Activated CD8-positive, alpha-beta memory T cell treated with anti-CD3 and anti-CD28 coated beads, Interleukin-2, amount 50 U/mL, for 1 hour (primary cell): ENCODE measurements around the gene ZNF117.
"Not testable (repeated sequence)": the region's sequence is repeated elsewhere in the genome, so short reads cannot be mapped to it uniquely, and the experiment has no call there.

Source experiments
- DNase-seq: peaks from one replicate; pipeline ENCODE4 v3.0.0-alpha.2; 2020; ENCODE audit errors: extremely low read depth

The ZNF117 gene

GRCh38 chr7:64997164-64997908 lies 6.5 kb upstream of the ZNF117 start:
- no peak for DNase-seq

DNA sequence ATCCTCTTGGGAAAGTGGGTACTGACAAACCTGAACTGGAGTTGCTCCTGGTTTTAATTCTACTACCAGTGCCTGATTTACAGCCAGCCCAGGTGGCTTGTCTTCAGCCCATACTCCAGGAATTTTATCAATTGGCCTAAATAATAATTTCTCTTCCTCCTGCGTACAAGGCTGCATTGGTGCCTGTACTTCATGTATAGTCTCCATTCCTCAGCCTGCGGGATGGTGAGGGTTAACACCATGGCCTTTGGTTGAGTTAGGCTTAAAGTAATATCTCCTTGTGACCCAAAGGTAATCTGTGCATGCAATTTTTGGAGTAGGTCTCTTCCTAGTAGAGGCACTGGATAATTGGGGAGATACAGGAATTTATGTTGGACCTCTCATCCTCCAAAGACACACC lies 5.5 kb upstream of the ZNF117 start:
- no peak for DNase-seq

GRCh38 chr7:64993901-64994300 lies 3.1 kb upstream of the ZNF117 start:
- no peak for DNase-seq

GRCh38 chr7:64992971-64993370 lies 2.1 kb upstream of the ZNF117 start:
- no peak for DNase-seq

DNA sequence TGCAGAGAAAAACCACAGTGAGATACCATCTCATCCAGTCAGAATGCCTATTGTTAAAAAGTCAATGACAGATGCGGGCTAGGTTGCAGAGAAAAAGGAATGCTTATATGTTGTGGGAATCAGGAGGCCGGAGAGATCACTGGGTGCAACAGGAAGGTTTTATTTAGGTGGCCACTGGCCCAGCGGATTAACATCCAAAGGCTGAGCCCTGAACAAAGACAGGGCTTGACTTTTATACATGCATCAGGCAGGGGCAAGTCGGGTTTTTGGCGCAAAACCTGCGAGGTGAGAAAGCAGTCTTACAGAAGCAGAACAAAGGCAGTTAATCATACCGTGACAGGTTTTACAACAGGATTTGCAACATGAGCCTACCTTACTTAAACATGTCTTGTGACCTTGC lies 620 bp downstream of the ZNF117 start:
- no peak for DNase-seq

GRCh38 chr7:64978497-64979203 lies 12.2 kb downstream of the ZNF117 start:
- no peak for DNase-seq

DNA sequence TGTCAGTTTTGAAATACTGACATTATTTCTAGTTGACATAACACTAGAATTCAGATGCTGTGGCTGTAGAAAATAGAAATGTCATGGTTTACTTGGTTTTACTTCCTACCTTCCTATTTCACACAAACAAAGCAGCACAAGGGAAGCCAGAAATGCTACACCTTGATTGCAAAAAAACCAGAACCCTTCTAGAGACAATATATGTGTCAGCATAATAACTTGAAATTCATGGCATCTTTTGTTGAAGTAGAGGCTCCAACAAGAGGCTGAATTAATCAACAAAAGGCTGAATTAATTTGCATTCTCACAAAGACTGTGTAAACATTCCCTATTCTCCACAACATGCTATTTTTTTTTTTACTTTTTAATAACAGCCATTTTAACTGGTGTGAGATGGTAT lies 25.2 kb downstream of the ZNF117 start:
- DNase-seq = no peak

DNA sequence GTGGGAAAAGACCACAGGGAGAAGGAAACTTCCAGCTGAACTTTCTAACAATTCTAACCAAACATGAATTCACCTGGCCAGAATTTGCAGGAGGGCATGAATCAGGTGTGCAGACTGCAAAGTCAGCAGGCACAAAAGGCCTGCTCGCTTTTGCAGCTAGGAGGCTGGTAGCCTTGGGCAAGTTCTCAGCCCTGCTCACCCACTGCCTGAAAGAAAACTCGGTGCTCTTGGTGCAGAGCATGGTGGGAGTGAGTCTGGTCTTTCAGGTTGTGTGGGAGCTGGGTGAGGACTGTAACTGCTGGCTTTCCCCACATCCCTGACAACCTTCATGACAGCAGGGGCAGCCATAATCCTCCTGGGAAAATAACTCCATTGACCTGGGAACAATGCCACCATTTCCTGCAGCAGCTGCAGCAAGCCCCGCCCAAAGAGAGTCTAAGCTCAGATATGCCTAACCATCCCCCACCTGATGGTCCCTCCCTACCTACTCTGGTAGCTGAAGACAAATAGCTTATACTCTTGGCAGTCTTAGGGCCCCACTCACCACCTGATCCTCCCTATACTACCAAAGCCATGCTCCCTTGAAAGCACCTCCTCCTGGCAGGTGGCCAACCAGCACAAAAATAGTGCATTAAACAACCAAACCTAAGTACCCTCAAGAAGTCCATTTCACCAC lies 31.6 kb downstream of the ZNF117 start:
- DNase-seq = no peak

DNA sequence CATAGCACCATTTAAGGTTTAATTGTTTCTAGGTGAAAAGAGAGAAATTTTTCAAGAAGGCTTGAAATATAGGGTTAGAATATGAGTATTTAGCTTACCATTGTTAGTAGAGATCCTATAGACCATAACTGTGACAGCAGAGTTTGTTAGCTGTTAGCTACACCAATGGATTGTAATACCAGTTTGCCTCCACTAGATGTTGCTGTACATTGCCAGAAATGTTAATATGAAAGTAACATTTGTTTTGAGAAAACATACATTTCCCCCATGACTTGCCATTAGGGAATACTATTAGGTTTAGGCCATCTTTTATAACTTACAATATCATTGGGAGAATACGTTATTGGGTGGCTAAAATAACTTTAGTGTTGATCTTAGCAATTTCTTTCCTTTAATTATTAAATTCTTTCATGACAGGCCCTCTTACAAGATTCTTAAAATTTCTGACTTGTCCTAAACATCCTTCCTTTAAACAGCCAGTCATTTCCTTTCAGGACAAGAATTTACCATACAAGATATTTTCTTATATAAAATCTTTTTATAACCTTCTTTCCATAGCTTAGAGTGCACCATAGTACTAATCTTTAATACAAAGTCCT lies 39.5 kb downstream of the ZNF117 start:
- no peak for DNase-seq

- not testable (repeated sequence) for DNase-seq
Observed at GRCh38 chr7:64950673-64951072, 40.2 kb downstream of the ZNF117 start.

- not testable (repeated sequence) for DNase-seq
Observed at GRCh38 chr7:64948774-64949173, 42.1 kb downstream of the ZNF117 start.

DNA sequence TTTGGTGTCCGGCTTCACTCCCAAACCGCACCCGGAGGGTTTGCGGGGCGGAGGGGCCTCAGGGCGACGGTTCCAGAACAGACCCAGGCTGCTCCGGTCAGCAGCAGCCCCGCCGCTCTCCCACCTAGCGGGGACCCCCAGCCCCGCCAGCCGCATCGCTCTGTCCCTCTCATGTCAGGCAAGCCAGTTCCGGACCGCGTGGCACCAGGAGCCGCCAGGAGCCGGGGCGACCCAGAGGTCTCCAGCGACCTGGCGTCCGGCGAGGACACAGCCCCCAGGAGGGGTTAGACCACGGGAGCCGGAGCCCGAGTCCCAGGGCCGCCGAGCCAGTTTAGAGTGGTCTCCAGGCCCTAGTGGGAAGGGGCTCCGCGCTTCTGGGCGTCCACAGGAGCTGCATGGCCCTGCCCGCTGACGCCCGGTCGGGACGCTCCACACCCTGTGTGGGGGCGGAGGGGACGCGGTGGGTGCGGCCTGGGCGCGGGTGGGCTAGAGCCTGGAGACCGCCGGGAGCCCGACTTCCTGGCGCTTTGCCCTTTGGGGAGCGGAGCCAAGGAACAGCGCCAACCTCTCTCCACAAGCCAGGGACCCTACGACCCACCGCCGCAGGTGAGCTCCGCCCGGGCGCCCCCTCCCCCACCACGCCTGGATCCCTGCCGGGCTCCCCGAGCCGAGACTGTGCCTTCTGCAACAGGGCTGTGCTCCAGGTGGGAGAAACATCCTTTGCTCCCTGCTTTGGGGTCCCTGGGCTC lies 43.4 kb downstream of the ZNF117 start:
- no peak for DNase-seq

DNA sequence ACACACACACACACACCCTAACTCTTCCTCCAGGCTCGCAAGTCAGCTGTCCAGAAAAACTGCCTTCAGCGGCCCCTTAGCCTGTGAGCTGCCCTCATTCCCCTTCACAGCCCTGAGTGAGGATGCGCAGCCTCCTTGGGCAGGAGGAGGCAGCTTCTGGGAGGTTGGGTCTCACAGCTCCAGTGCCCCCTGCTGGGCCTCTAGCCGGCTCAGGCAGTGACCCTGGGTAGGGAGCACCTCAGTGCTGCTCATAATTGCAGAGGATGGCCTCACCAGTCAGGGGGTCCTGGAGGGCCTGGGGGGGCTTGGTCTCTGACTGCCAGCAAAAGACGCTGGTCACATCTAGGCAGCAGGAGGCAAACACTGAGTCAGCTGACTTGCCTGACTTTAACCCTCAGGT lies 44.1 kb downstream of the ZNF117 start:
- no peak for DNase-seq

DNA sequence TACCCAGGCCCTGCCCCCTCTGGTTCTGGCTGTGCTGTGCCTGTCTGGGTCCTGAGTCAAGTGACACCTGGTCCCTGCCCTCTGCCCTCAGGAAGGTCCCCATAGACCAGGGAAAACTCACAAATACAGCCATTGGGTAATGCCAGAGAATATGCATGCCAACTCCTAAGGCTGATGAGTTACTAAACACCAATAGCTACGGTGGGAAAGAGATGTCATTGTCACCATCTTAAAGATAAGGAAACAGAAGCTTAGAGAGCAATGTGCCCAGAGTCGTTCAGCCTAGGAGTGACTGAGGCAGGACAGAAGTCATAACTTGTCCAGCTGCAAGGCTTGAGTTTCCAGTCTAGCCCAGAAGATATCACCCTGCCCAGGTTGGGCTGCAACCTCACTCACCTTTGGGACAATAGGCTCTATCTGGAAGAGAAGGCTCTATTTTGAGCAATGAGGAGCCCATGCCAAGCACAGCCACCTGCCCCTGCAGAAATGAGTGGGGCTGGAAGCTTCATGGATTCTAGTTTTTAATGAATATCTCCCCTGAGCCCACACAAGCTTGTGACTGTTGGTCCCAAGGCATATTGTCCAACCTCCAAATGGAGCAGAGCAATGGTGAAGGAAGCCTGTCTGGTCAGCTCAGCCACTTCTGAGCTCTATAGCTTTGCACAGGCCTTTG lies 45.2 kb downstream of the ZNF117 start:
- no peak for DNase-seq

- DNase-seq = not testable (repeated sequence)
Observed at GRCh38 chr7:64944667-64945502, 46.0 kb downstream of the ZNF117 start.

GRCh38 chr7:64940021-64940420 lies 50.8 kb downstream of the ZNF117 start:
- not testable (repeated sequence) for DNase-seq

DNA sequence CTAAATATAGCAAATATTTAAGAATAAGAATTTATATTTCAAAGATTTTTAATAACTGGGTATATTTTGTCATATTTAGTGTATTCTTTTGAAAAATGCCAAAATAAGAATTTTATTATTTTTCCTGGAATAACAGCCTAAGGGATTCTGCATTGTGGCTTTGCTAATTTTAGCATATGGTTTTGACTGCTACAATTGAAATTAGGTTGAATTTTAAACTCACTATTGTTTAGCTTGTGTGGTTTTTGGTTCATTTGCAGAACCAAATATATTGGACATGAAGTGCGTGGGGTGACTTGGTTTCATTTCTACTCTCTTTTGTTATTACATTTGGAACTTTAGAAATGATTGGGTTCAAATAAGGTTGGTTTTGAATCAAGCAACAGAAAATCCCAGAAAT lies 52.3 kb downstream of the ZNF117 start:
- DNase-seq = no peak

DNA sequence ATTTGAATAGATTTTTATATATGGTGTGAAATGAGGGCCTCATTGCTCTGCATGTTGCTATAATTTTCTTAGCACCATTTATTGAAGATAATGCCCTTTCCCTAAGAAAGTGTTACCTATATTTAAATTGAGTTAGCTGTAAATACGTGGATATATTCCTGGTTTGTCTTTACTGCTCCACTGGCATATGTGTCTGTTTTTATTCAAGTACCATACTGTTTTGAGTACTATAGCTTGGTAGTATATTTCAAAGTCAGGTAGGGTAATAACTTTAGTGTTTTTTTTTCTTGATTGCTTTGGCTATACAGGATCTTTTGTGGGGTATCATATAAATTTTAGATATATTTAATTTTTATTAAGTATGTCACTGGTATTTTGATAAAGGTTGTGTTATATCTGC lies 56.4 kb downstream of the ZNF117 start:
- DNase-seq = no peak

DNA sequence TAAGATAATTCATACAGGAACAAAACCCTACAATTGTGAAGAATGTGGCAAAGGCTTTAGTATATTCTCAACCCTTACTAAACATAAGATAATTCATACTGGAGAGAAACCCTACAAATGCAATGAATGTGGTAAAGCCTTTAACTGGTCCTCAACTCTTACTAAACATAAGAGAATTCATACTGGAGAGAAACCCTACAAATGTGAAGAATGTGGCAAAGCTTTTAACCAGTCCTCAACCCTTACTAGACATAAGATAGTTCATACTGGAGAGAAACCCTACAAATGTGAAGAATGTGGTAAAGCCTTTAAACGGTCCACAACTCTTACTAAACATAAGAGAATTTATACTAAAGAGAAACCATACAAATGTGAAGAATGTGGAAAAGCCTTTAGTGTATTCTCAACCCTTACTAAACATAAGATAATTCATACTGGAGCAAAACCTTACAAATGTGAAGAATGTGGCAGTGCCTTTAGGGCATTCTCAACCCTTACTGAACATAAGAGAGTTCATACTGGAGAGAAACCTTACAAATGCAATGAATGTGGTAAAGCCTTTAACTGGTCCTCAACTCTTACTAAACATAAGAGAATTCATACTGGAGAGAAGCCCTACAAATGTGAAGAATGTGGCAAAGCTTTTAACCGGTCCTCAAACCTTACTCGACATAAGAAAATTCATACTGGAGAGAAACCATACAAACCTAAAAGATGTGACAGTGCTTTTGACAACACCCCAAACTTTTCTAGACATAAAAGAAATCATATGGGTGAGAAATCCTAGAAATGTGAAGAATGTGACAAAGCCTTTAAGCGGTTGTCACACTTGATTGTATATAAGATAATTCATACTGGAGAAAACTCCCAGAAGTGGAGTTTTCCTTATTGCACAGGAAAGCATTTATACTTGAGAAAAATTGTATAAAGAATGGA lies 62.3 kb downstream of the ZNF117 start:
- DNase-seq = not testable (repeated sequence)
